Adrenal gland (tissue), 5 donors: ENCODE results near the gene ZFP30.

Experiments used
- POLR2A ChIP-seq, 2 donors: fragments of 450-650 bp; IDR thresholded peaks; one replicate each; pipeline ENCODE4 v1.6.1; 2017; ENCODE audit warnings: antibody characterized with exemption in 2 of 2, mild to moderate bottlenecking in 2 of 2, moderate library complexity in 1 of 2
- TF ChIP-seq, protein P1 (sequence below), 6 experiments: fragments of 450-650 bp in 4 of 6; fragments of 200-600 bp in 2 of 6; sonication (generic) in 1 of 6; IDR thresholded peaks; 1 replicate in 5 of 6; 2 replicates in 1 of 6; pipeline versions ENCODE4 v1.5.1 to v1.8.0; 2016 to 2021; ENCODE audit warnings: antibody characterized with exemption in 6 of 6, mild to moderate bottlenecking in 2 of 6, moderate library complexity in 1 of 6
- donor health status: DM: no; HTN: no; CAD: no.

DNA sequence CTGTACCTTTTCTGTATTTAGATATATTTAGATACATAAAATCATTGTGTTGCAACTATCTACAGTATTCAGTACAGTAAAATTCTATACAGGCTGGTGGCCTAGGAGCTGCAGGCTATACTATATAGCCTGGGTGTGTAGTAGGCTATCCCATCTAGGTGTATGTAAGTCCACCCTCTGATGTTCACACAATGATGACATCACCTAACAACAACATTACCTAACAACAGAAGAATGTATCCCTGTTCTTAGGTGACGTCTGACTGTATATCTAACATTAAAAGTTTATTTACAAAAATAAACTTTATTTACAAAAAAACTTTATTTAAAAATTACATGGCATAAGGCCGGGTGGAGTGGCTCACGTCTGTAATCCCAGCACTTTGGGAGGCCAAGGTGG lies 28.3 kb upstream of the ZFP30 start:
- TF ChIP-seq, protein P1, sequence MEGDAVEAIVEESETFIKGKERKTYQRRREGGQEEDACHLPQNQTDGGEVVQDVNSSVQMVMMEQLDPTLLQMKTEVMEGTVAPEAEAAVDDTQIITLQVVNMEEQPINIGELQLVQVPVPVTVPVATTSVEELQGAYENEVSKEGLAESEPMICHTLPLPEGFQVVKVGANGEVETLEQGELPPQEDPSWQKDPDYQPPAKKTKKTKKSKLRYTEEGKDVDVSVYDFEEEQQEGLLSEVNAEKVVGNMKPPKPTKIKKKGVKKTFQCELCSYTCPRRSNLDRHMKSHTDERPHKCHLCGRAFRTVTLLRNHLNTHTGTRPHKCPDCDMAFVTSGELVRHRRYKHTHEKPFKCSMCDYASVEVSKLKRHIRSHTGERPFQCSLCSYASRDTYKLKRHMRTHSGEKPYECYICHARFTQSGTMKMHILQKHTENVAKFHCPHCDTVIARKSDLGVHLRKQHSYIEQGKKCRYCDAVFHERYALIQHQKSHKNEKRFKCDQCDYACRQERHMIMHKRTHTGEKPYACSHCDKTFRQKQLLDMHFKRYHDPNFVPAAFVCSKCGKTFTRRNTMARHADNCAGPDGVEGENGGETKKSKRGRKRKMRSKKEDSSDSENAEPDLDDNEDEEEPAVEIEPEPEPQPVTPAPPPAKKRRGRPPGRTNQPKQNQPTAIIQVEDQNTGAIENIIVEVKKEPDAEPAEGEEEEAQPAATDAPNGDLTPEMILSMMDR (IDR thresholded peaks at IDR 0.05) = no peak
- no peak for TF ChIP-seq POLR2A (IDR thresholded peaks at IDR 0.05)
